HL-60 (cell line): ENCODE results near the gene VCPKMT.

Experiments used
- CTCF ChIP-seq: IDR thresholded peaks from one replicate; pipeline ENCODE4 v1.5.1; 2011; ENCODE audit warnings: low read length, control low read depth, inconsistent platforms; ENCODE audit not compliant: insufficient read depth
- GABPA ChIP-seq: IDR thresholded peaks from 2 replicates; pipeline ENCODE4 v1.6.1; 2012; ENCODE audit warnings: low read depth
- POLR2AphosphoS5 ChIP-seq: IDR thresholded peaks from 2 replicates; pipeline ENCODE4 v1.6.1; 2012; ENCODE audit warnings: low read depth
- REST ChIP-seq: IDR thresholded peaks from 2 replicates; pipeline ENCODE4 v1.6.1; 2012; ENCODE audit warnings: low read depth; ENCODE audit not compliant: insufficient replicate concordance
- SPI1 ChIP-seq: IDR thresholded peaks from 2 replicates; pipeline ENCODE4 v1.6.1; 2012; ENCODE audit warnings: low read depth, mild to moderate bottlenecking, borderline replicate concordance

- TF ChIP-seq CTCF, result no peak
- TF ChIP-seq GABPA, result no peak
- no peak for TF ChIP-seq POLR2AphosphoS5
- TF ChIP-seq REST, result no peak
- no peak for TF ChIP-seq SPI1
These were observed 1.1 kb upstream of the VCPKMT start for GRCh38 chr14:50117456-50117855.
